BJ (cell line): Measurements from ENCODE around the gene COL18A1. TPM values are rescaled to one million over a fixed set of nuclear protein-coding genes. Genes with fewer than 3 reads are reported as not detected.

Experiments
- CTCF ChIA-PET: fragments of 350-600 bp; formaldehyde crosslinking; extraction: SDS; loops from one replicate; lab custom pipeline; 2021; ENCODE audit warnings: antibody characterized with exemption, inconsistent platforms; lab: Yijun Ruan, JAX
- POLR2A ChIA-PET: fragments of 300-600 bp; sonication (Branson Sonifier 250); formaldehyde crosslinking; extraction: SDS; loops from one replicate; lab custom pipeline; 2021; ENCODE audit warnings: antibody characterized with exemption; lab: Charles Lee
- DNase-seq: peaks from one replicate; pipeline ENCODE4 v3.0.0-alpha.2; 2011; ENCODE audit warnings: low read depth
- H3K27me3 ChIP-seq: 2 replicates; pipeline ENCODE4 v1.6.0; 2011; ENCODE audit warnings: low read length; ENCODE audit not compliant: control insufficient read depth, insufficient read depth
- H3K36me3 ChIP-seq: 2 replicates; pipeline ENCODE4 v1.5.1; 2011; ENCODE audit warnings: low read length; ENCODE audit not compliant: control insufficient read depth, insufficient read depth
- H3K4me3 ChIP-seq: 2 replicates; pipeline ENCODE4 v1.5.1; 2011; ENCODE audit warnings: low read depth, mild to moderate bottlenecking, control low read depth, low read length
- polyA plus RNA-seq: library from polyadenylated mRNA; depleted of rRNA; stranded (reverse); fragments of >200 nt; gene quantifications from 2 replicates; pipeline ENCODE4 v1.2.3, GENCODE V29; 2011
- TF ChIP-seq, protein P1 (sequence below): IDR thresholded peaks from 2 replicates; pipeline ENCODE4 v1.5.1; 2011; ENCODE audit warnings: low read depth, mild to moderate bottlenecking, control low read depth, inconsistent platforms, low read length, moderate library complexity; ENCODE audit not compliant: insufficient read depth

The COL18A1 gene
- polyA plus RNA-seq, 1 experiment: 99.7 TPM

DNA sequence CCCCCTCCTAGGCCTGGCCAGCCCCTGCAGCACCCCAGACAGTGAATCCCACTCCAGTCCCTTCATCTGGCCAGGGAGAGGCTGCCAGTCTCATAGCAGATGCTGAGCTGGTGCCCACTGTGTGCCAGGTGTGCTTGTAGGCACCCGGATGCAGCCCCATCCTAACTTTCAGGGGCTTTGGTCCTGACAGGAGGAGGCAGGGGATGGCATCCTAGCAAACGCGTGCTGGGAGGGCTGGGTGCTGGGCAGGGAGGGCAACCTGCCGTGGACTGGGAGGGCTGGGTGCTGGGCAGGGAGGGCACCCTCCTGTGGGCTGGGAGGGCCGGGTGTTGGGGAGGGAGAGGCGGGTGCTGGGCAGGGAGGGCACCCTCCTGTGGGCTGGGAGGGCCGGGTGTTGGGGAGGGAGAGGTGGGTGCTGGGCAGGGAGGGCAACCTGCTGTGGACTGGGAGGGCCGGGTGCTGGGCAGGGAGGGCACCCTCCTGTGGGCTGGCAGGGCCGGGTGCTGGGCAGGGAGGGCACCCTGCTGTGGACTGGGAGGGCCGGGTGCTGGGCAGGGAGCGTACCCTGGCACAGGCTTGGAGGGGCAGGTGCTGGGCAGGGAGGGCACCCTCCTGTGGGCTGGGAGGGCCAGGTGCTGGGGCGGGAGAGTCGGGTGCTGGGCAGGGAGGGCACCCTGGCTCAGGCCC, 102.0 kb downstream of the COL18A1 start:
- H3K27me3 ChIP-seq: no peaks in the 10 kb centered on the region
- H3K4me3 ChIP-seq: no peak overlapping the region
- POLR2A ChIA-PET: no interaction called here
- TF ChIP-seq, protein P1, sequence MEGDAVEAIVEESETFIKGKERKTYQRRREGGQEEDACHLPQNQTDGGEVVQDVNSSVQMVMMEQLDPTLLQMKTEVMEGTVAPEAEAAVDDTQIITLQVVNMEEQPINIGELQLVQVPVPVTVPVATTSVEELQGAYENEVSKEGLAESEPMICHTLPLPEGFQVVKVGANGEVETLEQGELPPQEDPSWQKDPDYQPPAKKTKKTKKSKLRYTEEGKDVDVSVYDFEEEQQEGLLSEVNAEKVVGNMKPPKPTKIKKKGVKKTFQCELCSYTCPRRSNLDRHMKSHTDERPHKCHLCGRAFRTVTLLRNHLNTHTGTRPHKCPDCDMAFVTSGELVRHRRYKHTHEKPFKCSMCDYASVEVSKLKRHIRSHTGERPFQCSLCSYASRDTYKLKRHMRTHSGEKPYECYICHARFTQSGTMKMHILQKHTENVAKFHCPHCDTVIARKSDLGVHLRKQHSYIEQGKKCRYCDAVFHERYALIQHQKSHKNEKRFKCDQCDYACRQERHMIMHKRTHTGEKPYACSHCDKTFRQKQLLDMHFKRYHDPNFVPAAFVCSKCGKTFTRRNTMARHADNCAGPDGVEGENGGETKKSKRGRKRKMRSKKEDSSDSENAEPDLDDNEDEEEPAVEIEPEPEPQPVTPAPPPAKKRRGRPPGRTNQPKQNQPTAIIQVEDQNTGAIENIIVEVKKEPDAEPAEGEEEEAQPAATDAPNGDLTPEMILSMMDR: no peak
- no peak for DNase-seq
- CTCF ChIA-PET: no interaction called here
- peaks cover 2% of the 10 kb centered on the region; the same call in 1 of the 2 replicates for H3K36me3 ChIP-seq

DNA sequence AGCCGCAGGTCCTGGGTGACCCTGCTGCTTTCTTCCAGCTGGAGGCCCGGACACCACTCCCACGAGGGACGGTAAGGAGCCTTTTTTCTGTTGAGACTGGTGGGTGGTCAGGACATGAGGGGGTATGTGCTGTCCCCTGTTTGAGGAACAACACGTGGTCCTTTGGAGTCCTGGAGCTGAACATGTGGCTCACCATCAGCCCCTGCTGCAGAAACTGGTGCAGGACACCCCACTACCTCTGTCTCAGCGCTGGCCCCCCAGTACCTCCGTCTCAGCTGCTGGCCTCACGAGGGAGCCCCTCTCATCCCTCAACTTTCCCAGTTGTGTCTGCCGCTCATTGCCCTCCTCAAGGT, 102.5 kb downstream of the COL18A1 start:
- Histone ChIP-seq H3K36me3 (peaks cover 2% of the 10 kb centered on the region; the same call in 1 of the 2 replicates), H3K4me3 (no peak overlapping the region), H3K27me3 (no peaks in the 10 kb centered on the region)
- TF ChIP-seq, protein P1: no peak
- DNase-seq: no peak
- ChIA-PET CTCF (no interaction called here), POLR2A (no interaction called here)

DNA sequence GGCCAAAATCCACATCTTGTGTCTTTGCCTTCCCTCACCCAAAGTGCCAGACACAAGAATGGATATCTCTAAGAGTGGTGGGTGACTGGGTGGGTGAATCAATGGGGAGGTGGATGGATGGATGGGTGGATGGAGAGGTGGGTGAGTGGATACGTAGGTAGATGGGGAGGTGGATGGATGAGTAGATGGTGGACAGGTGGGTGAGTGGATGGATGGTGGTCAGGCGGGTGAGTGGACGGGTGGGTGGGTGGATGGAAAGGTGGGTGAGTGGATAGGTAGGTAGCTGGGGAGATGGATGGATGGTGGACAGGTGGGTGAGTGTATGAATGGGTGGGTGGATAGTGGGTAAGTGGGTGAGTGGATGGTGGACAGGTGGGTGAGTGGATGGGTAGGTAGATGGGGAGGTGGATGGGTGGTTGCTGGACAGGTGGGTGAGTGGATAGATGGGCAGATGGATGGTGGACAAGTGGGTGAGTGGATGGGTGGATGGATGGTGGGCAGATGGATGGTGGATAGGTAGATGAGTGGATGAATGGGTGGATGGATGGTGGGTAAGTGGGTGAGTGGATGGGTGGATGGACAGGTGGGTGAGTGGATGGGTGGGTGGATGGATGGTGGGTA, 103.0 kb downstream of the COL18A1 start:
- CTCF ChIA-PET: no interaction called here
- POLR2A ChIA-PET: no interaction called here
- DNase-seq: no peak
- TF ChIP-seq, protein P1: no peak
- Histone ChIP-seq H3K4me3 (no peak overlapping the region), H3K27me3 (no peaks in the 10 kb centered on the region), H3K36me3 (peaks cover 3% of the 10 kb centered on the region; the same call in 1 of the 2 replicates)

DNA sequence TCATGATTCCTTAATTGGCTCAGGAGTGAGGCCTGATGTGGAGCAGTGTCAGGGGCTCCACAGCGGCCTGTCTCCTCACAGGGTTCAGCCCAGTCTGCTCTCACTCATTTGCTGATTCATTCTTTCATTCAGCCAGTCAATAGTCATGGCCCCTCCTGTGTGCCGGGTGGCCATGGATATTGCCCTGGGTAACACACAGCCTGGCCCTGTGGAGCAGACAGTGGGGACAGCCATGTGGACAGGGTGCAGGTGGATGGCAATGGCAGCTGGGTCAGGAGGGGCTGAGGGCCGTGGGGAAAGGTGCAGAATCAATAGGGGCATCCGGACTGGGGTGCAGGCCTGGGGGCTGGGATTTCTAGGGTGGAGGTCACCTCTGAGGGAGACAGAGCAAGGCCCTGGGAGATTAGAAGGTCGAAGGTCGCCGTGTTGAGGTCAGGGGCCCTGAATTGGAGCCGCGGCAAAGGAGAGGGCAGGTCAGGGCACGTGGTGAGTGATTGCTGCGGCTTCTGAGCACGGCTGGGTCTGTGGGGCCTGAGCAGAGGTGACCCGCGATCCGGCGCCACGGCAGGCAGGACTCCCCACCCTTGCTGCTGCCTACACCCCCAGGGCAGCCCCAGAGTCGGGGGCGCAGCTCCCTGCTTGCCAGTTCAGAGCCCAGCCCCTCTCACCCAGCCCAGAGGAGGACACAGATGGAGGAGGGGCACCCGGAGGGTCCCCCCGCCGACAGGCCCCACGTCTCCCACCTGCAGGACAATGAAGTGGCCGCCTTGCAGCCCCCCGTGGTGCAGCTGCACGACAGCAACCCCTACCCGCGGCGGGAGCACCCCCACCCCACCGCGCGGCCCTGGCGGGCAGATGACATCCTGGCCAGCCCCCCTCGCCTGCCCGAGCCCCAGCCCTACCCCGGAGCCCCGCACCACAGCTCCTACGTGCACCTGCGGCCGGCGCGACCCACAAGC, 103.9 kb downstream of the COL18A1 start:
- ChIA-PET CTCF (no interaction called here), POLR2A (no interaction called here)

More for the DNA sequence above, 103.9 kb downstream of the COL18A1 start:
- no peak for DNase-seq
- TF ChIP-seq, protein P1: no peak
- H3K4me3 ChIP-seq: no peak overlapping the region
- no peaks in the 10 kb centered on the region for H3K27me3 ChIP-seq
- H3K36me3 ChIP-seq: peaks cover 3% of the 10 kb centered on the region; the same call in 1 of the 2 replicates
